GM21825 (cell line): ENCODE results near the gene SEPSECS.

Experiments
- ATAC-seq: cut with Tn5 transposase; IDR thresholded peaks from one replicate; pipeline ENCODE4 v1.9.1; 2021; ENCODE audit warnings: mild to moderate bottlenecking, moderate library complexity; ENCODE audit not compliant: unreplicated experiment

Gene SEPSECS

DNA sequence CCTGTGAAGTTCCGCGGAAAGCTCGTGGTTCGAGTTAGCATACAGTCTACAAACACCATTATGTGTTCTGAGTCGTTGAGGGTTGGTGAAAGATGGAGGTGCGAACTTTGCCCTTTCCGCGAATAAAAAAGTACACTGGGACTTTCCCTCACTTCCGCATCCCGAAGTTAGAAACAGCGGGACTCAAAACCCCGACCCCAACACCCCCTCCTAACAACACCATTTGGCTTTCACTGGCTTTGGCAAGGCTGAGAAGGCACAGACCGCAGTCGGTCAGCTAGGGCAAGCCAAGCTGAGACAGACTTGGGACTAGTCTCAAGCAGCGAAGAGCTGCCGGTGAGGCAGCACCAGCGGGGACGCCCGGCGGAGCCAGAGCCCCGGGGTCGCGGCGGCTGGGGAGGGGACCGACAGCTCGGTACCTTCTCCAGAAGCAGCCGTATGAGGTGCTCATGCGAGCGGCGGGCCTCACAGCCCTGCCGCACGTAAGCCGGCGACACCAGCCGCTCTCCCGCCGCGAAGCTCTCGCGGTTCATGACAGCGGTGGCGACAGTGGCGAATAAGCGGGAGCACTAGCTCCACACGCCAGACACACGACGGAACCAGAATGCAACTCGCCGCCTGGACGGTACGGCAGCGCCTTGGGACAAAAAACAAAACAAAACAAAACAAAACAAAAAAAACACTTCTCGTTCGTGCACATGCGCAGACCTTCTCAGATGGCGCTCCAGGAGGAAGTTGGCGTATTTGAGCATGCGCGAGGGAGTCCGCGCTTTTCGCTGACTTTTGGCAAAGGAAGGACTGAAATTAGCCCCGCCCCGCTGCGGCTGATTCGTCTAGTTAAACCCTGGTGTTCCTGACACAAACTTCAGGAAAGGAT lies at the start of gene SEPSECS:
TSS of gene SEPSECS (minus strand) at position 613 of the 877 bp plus-strand sequence. CDS start at position 533, 80 bp downstream.
- peak; percentile 87 for ATAC-seq

DNA sequence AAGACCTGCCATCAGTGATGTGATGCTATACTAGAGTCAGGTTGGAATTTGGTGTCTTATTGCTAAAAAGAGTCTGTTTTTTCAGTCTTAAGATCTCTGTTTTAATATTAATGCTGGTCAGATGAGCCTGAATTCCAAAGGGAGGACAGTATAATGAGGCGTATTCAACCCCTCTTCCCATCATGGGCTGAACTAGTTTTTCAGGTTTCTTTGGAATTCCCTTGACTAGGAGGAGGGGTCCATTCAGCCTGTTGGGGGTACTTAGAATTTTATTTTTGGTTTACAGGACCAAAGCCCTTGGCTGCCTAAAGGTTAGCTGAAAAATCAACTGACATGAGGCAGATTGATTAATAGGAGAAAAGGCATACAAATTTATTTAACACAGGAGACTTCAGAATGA lies 49.5 kb upstream of the SEPSECS start:
- no peak for ATAC-seq

DNA sequence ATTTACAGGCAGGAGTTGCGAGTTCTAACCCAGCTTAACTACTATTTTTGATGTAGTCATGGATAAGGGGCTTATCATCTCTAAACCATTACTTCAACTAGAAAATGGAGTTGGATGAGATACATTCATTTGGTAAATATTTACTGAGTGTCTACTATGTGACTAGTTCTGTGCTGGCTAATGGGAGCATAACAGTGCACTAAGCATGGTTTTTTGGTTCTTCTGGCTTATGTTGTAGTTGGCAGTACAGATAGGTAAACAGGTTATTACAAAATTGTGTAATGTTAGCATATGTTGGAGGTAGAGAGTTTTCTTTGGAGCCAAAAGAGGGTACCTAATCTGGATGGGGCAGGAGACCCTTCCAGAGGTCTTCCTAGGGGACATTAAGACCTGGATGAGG lies 47.7 kb upstream of the SEPSECS start:
- ATAC-seq: no peak

DNA sequence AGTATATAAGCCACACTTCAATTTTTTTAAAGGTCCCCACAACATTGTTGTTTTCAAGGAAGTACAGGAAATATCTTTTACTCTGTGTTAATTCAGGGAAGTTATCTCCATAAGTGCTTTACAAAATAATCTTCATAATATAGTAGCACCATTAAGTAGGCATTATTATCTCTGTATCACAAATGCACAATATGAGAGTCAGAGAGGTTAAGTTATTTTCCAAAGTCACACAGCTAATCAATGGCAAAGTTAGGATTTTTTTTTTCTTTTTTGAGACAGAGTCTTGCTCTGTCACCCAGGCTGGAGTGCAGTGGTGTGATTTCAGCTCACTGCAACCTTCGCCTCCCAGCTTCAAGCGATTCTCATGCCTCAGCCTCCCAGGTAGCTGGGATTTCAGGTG lies 38.5 kb upstream of the SEPSECS start:
- no peak for ATAC-seq

DNA sequence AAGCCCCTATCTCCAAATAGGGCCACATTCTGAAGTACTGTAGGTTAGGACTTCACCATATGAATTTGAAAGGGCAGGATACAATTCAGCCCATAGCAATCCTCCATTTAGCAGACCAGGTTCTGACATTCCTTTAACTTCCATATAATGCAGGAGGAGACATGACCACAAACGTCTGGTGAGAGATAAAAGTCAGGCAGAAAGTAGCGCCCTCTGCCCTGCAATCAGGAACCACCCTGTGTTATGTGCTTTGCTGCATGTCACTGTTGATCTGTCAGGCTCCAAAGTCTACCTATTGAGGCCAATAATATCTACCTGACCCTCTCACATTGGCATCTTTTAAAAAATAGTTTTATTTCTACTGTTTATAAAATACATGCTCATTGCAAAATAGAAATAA lies 30.2 kb upstream of the SEPSECS start:
- ATAC-seq: no peak

DNA sequence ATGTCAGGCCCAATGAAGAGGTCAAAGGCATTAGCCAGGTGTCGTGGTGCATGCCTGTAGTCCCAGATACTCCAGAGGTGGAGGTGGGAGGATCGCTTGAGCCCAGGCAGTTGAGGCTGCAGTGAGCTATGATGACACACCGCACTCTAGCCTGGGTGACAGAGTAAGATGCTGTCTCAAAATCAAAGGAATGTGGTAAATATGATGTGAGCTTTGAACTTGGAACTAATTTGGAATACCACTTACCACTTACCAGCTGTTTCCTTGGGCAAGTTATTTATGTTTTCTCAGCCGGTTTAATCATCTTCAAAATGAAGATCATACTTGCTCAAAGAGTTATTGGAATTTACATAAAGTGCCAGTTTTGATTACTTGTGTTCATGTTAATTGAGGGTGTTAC lies 23.8 kb upstream of the SEPSECS start:
- ATAC-seq: no peak

DNA sequence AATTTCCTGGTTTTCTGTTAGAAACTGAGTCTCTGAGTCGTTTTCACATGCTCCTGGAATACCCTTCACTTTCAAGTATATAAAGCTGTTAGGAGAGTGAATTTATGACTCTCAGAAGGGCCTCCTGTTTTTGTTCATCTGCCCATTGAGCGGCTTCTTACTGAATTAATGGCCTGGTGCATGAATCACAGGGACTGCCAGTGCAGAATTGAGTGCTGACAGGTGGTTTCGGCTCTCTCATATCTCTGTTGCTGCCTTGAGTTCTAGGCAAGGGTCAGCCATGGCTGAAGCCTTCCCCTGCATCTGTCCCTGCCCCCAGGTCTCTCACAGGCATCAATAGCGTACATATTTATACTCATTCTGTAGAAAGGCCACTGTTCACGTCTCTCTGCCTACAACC lies 22.7 kb upstream of the SEPSECS start:
- no peak for ATAC-seq

DNA sequence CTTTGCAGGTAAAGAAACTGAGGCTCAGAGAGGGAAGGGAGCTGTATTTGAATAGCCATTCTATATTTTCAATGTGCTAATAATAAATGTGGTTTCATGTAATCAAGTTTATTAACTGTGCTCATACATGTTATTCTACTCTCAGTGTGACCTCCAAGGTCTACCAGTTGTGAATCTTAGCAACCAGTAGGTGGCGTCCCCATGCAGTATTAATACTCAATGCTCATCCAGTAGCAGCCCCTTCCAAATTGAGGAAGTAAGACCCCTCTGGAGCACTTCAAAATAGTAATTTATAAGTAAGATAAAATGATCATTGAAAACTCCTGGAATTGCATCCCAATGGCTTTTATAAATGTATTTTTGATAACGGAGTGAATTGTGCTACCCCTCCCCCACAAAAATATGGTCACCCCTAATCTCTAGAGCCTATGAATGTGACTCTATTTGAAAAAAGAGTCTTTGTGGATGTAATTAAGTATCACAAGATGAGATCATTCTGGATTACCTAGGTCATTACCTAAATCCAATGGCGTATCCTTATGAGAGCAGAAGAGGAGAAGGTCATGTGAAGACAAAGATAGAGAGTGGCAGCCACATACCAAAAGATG lies 20.4 kb upstream of the SEPSECS start:
- peak; percentile 80 for ATAC-seq

DNA sequence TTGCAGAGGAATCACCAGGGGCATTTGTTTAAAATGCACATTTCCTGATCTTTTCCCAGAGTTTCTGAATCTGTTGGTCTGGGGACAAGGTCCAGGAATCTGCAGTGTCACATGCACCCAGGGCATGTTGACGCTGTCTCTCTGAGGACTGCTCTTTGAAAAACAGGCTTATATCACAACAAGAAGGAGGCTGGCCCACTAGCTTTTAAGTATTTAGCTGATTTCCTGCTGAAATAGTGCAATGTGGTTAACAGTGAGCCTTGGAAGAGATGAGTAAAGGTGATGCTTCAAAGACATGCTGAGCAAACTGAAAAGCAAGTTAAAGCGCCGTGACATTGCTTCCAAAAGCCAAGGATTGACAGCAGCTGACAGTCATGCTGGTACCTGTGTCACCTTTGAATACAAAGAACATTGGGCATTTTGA lies 18.6 kb upstream of the SEPSECS start:
- no peak for ATAC-seq

DNA sequence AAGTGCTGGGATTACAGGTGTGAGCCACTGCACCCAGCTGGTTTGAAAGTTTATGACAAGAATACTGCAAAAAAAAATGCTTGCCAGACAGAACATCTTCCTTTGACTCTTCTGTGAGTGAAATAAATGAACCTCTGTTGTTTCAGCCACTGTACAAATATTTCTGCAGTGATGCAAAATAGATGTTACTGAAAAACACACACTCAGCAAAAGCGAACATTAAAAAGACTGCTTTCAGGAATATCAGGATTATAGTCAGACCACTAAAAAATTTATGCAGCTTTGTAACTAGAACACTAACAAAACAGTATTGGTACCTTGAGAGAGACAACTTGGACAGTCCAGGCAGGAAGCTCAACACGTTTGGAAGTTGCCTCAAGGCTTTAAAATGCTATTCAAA lies 16.9 kb upstream of the SEPSECS start:
- ATAC-seq: no peak

DNA sequence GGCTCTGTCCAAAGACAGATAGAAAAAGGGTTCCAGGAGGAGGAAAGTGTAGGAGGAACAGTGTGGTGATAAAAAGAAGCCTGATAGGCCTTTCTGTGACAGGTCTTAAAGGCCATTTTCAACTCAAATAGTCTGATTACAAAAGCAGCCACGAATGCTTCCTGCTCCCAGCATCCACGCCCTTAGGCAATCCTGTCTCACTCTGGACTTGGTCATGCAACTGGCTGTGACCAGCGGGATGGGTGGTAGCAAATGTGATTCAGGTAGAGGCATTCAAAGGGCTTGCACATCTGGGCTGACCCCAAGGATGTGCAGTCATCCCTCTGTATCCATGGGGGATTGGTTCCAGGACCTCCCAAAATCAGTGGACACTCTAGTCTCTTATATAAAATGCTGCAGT lies 14.4 kb upstream of the SEPSECS start:
- ATAC-seq: no peak

DNA sequence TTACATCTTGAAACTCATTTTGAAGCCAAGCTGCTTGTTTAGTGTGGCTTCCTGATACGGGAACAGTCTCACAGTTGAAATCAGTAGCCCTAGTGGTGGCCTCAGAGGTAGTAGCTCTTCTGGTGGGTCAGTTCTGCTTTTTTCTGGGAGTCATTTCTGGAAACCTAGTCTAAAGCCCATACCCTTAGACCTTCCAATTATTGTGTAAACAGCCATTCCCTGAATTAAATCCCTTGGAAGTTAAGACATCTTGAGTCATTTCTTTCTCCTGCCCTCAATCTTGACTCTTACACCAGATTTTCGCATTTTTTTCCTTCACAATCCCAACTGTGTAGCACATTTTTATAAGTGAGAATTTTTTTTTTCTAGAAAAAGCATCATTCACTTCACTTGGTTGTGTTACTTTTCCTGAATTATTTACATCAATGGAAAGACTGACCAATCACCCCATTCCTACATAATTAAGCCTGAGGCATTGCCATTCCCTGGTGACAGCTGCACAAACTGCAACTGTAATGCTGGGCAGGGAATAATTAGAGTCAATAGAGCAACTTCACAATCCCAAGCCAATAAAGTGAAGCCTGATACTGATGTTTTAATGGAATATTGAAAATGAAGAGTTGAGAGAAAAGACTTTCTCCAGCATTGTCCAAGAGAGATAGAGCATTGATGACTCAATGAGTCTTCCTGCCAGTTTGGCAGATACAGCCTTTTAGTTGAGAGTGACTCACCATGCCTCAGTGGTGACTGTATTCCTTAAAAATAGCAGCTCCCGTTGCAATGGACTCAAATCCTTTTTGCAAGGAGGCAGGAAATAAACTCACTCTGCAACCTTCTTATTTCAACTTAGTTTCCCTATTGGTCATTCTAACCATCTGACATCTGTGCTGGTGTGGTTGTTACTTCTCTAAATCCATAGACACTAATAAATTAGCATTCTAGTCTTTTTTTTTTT lies 13.0 kb upstream of the SEPSECS start:
- no peak for ATAC-seq

DNA sequence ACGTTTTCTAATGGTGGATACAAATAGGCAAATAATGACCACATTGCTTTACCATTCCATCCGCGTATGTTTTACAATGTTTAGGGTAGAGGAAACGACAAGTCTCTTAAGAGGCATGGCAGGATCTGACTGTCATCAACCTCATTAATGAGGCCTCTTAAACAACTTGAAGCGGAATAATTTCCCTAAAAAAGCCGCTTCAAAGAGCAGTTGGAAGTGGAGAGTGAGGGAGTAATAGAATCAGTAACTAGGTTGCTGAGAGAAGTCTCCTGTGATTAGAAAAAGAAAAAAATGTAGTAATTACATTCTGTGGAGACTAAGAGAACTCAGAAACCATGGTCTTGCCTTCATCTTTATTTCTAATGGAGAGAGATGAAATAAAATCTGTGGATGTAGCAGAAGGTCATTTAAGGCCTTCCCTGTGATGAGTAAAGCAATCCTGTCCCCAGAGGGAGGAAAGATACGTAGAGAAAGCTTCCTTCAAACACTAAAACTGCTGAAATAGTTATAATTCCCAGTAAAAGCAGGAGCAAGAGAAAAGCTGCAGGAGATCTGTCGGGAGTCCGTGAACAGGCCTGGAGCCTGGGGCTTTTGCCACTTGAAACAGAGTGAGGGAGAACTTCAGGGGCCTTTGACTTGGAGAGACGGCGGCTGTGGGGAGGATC lies 11.1 kb upstream of the SEPSECS start:
- no peak for ATAC-seq

DNA sequence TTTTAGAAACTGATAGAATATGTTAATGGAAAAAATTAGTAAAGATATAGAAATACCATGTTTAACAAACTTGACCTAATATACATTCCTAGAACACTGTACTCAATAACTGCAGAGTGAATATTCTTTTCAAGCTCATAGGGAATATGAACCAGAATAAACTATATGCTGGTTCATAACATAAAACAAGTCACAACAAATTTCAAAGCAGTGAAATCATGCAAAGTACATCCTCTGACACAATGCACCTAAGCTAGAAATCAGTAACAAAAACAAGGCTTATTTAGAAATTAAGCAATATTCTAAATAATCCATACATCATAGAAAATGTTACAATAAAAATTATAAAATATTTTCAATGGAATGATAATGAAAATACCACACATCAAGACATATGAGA lies 9.2 kb upstream of the SEPSECS start:
- ATAC-seq: no peak

DNA sequence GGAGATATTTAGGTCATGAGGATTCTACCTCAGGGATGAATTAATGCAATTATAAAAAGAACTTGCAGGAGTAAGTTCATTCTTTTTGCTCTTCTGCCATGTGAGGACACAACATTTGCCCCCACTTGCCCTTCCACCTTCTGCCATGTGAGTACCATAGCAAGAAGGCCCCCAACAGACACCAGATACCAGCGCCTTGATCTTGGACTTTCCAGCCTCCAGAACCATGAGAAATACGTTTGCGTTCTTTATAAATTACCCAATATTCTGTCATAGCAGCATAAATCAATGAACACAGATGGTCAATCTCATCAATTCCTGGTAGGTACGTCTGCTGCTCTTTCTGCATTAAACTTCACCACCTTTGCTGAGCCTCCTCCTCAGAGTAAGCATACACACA lies 5.7 kb upstream of the SEPSECS start:
- ATAC-seq: no peak

DNA sequence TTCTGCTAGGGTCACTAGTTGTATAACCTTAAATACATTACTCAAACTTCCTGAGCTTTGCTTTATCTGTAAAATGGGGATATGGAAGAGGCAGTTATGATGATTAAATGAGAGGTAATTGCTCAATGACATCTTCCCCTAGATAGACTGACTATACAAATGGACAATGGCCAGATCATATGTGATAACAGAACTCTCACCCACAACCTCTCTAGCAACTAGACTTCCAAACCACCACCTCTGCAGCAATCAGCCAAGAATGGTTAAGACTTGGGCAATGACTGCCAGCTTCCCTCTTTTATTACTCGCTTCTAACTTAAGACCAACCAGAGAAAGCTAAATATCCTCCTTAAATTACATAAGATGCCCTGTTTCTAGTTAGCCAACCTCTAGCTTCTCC lies 2.9 kb upstream of the SEPSECS start:
- no peak for ATAC-seq

DNA sequence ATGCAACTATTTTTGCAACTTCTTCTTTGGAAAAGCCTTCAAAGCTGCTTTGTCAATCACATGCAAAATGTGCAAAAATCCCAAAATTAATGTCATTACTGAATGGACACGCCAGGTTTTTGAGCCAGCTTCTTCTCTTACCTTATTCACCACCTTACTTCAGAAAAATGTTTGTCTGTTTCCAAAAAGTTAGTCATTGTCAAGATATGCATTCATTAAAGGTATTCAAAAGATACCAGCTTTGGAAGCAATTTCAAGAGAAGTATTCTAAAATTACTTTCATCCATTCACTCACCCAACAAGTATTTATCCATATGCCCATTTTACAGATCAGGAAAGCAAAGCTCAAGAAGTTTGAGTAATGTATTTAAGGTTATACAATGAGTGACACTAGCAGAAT lies 2.3 kb upstream of the SEPSECS start:
- ATAC-seq: no peak

DNA sequence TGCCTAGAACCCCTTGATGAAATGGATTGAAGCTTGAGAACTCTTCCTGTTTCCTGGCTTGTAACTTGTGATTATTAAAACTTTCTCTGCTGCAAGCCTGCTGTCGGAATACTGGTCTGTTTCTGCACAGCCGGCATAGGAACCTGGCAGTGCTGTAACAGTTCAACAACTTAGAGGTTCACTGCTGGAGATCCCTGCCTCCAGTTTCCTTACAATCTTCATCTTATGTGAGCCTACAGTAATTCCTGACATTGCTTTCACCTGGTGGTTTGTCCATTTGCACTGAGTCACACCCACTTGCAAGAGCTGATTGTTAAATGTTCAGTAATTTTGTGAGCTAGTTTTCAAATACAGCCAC lies 1.3 kb upstream of the SEPSECS start:
- ATAC-seq: no peak

DNA sequence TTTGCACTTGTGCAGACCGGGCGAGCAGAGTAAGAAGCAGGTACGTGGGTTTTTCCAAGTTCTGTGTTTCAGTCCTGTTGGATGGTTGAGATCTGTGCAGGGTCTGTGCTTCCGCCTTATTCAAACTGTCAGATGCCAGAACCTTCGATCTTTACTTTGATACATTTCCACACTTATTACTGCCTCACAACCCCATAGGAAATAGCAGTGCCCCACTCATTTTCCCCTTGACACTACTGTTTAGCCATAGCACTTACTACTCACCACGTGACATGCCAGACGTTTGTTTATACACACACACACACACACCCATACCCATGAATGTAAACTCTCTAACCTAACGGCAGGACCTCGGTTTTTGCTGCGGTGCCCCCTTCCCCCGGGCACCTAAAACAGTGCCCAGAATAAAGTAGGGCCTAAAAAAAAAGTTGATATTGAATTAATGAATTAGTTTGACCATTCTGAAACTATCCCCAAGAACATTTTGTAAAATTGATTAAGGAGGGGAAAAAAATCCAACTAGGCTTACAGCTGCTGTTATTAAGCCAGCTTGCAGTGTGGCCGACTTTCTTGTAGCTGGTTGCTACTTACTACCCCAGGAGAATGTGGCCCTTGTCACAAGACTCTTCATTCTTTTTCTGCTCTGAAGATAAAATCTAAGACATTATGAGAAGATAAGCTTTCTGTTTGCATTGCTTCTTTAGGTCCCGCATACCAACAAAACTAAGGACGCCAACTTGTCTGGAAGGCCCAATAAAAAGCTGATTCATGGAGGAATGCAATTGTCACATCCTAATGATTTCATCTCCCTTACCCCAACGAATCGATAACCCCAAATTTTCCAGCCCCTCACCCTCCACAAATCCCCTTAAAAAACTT lies 704 bp upstream of the SEPSECS start:
- peak; percentile 25 for ATAC-seq

DNA sequence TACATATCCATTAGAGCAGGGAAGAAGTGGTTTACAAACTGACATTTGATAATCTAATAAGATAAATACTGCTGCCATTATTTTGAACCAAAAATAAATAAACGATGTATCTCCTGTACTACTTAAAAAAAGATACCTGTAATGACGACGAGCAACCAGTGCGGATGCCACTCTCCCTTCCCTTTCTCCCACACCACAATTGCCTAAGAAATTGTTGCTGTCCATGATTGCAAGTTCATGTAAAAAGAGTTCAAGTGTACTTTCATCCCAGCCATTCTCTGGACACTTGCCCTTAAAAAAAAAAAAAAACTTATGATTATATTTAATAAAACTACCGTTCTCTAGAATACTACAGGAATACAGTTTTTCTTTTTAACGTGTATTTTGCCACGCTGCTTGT lies 1.4 kb downstream of the SEPSECS start:
- no peak for ATAC-seq
